ENCODE measurements around the gene MEGF6. TPM values are rescaled to one million over a fixed set of nuclear protein-coding genes. Genes with fewer than 3 reads are reported as not detected.

MEGF6 gene
- total RNA-seq, 4 donors from 2014 or later: 4.1 to 27.1 (median 11.4) TPM

GRCh38 chr1:3476666-3477065 lies 134.6 kb downstream of the MEGF6 start:
- H3K36me3 ChIP-seq: no peaks in the 10 kb centered on the region
- no peak for DNase-seq
- 77% methylated on average over 8 of the region's 16 CpGs; no CpG with 5 or more reads in 1 of the 2 donors for WGBS, 2 donors (ENCODE audit: low coverage in 1 of 2)
- TF ChIP-seq CTCF (IDR thresholded peaks at IDR 0.05) (no peak), EP300 (IDR thresholded peaks at IDR 0.05; ENCODE audit: low read depth) (no peak), POLR2A (IDR thresholded peaks at IDR 0.05) (no peak), POLR2AphosphoS5 (IDR thresholded peaks at IDR 0.05) (no peak)
- in situ Hi-C loops (cut with MboI; ENCODE audit: low pct_ligation_motif_present in 1 of 4, low pct_unique_long_range_greater_than_20kb in 1 of 4, low sequenced_read_pairs in 3 of 4): no loop called here
- H3K27ac ChIP-seq: no peak overlapping the region
- peaks cover 0 to 11% (median 4%) of the 10 kb centered on the region in 4 donors for H3K4me1 ChIP-seq
- no peaks in the 10 kb centered on the region for H3K27me3 ChIP-seq
- no peak overlapping the region for H3K4me3 ChIP-seq
- intact Hi-C loops (cut with DNase I; ENCODE audit: low total_unique reads): no loop called here
- H3K9me3 ChIP-seq: no peaks in the 10 kb centered on the region

GRCh38 chr1:3475839-3476573 lies 135.3 kb downstream of the MEGF6 start:
- intact Hi-C loops (cut with DNase I; ENCODE audit: low total_unique reads) (no loop called here), in situ Hi-C loops (cut with MboI; ENCODE audit: low pct_ligation_motif_present in 1 of 4, low pct_unique_long_range_greater_than_20kb in 1 of 4, low sequenced_read_pairs in 3 of 4) (no loop called here)

GRCh38 chr1:3474421-3474820 lies 136.9 kb downstream of the MEGF6 start:
- no peaks in the 10 kb centered on the region for H3K9me3 ChIP-seq
- intact Hi-C loops (cut with DNase I; ENCODE audit: low total_unique reads) (no loop called here), in situ Hi-C loops (cut with MboI; ENCODE audit: low pct_ligation_motif_present in 1 of 4, low pct_unique_long_range_greater_than_20kb in 1 of 4, low sequenced_read_pairs in 3 of 4) (no loop called here)
- no peaks in the 10 kb centered on the region for H3K27me3 ChIP-seq
- H3K27ac ChIP-seq: no peak overlapping the region
- no peak for TF ChIP-seq CTCF (IDR thresholded peaks at IDR 0.05)
- no peak for TF ChIP-seq POLR2A (IDR thresholded peaks at IDR 0.05)
- TF ChIP-seq EP300 (IDR thresholded peaks at IDR 0.05; ENCODE audit: low read depth): no peak
- TF ChIP-seq POLR2AphosphoS5 (IDR thresholded peaks at IDR 0.05): no peak
- peaks cover 0 to 7% (median 0%) of the 10 kb centered on the region in 4 donors for H3K4me1 ChIP-seq
- H3K36me3 ChIP-seq: no peaks in the 10 kb centered on the region
- no peak overlapping the region for H3K4me3 ChIP-seq
- DNase-seq: no peak
- WGBS, 2 donors (ENCODE audit: low coverage in 1 of 2): 68% methylated on average over 6 of the region's 10 CpGs; no CpG with 5 or more reads in 1 of the 2 donors

More at GRCh38 chr1:3475839-3476573, 135.3 kb downstream of the MEGF6 start:
- no peak overlapping the region for H3K27ac ChIP-seq
- WGBS, 2 donors (ENCODE audit: low coverage in 1 of 2): 80% methylated on average over 10 of the region's 14 CpGs; no CpG with 5 or more reads in 1 of the 2 donors
- no peak for TF ChIP-seq POLR2AphosphoS5 (IDR thresholded peaks at IDR 0.05)
- TF ChIP-seq CTCF (IDR thresholded peaks at IDR 0.05): no peak
- TF ChIP-seq POLR2A (IDR thresholded peaks at IDR 0.05): no peak
- no peak for TF ChIP-seq EP300 (IDR thresholded peaks at IDR 0.05; ENCODE audit: low read depth)
- DNase-seq: no peak
- H3K27me3 ChIP-seq: no peaks in the 10 kb centered on the region
- no peaks in the 10 kb centered on the region for H3K36me3 ChIP-seq
- peaks cover 0 to 16% (median 4%) of the 10 kb centered on the region in 4 donors for H3K4me1 ChIP-seq
- no peak overlapping the region for H3K4me3 ChIP-seq
- H3K9me3 ChIP-seq: no peaks in the 10 kb centered on the region

- no peak overlapping the region for H3K4me3 ChIP-seq
- H3K27ac ChIP-seq: no peak overlapping the region
- H3K9me3 ChIP-seq: no peaks in the 10 kb centered on the region
- no peak for TF ChIP-seq POLR2A (IDR thresholded peaks at IDR 0.05)
- peaks cover 0 to 7% (median 0%) of the 10 kb centered on the region in 4 donors for H3K4me1 ChIP-seq
- no peaks in the 10 kb centered on the region for H3K36me3 ChIP-seq
- in situ Hi-C loops (cut with MboI; ENCODE audit: low pct_ligation_motif_present in 1 of 4, low pct_unique_long_range_greater_than_20kb in 1 of 4, low sequenced_read_pairs in 3 of 4) (no loop called here), intact Hi-C loops (cut with DNase I; ENCODE audit: low total_unique reads) (no loop called here)
- WGBS, 2 donors (ENCODE audit: low coverage in 1 of 2): 91% methylated on average over 8 of the region's 8 CpGs; no CpG with 5 or more reads in 1 of the 2 donors
- DNase-seq: no peak
- H3K27me3 ChIP-seq: no peaks in the 10 kb centered on the region
Measured at GRCh38 chr1:3474016-3474415, 137.3 kb downstream of the MEGF6 start.
